22Rv1 (cell line): ENCODE data around the gene PCDH9.

ENCODE experiments used
- H3K27ac ChIP-seq: fragments of 450-650 bp; 2 replicates; pipeline ENCODE4 v1.5.1; 2017
- CTCF ChIP-seq: fragments of 450-650 bp; IDR thresholded peaks from 2 replicates; pipeline ENCODE4 v1.5.1; 2017; ENCODE audit warnings: mild to moderate bottlenecking
- ZFX ChIP-seq: fragments of 450-650 bp; IDR thresholded peaks from 2 replicates; pipeline ENCODE4 v1.6.1; 2017; ENCODE audit warnings: antibody characterized with exemption, borderline replicate concordance

The PCDH9 gene

GRCh38 chr13:67130444-67130843, 99.7 kb downstream of the PCDH9 start:
- H3K27ac ChIP-seq = no peak overlapping the region
- TF ChIP-seq CTCF (no peak), ZFX (no peak)

GRCh38 chr13:67128136-67128535, 102.0 kb downstream of the PCDH9 start:
- H3K27ac ChIP-seq = no peak overlapping the region
- TF ChIP-seq CTCF (no peak), ZFX (no peak)

GRCh38 chr13:67125681-67126080, 104.5 kb downstream of the PCDH9 start:
- H3K27ac ChIP-seq = no peak overlapping the region
- TF ChIP-seq CTCF (no peak), ZFX (no peak)

GRCh38 chr13:67123165-67123564, 107.0 kb downstream of the PCDH9 start:
- no peak overlapping the region for H3K27ac ChIP-seq
- TF ChIP-seq ZFX = no peak
- no peak for TF ChIP-seq CTCF

GRCh38 chr13:67122251-67122650, 107.9 kb downstream of the PCDH9 start:
- no peak overlapping the region for H3K27ac ChIP-seq
- TF ChIP-seq ZFX (no peak), CTCF (no peak)

GRCh38 chr13:67120872-67121531, 109.1 kb downstream of the PCDH9 start:
- no peak for TF ChIP-seq CTCF
- no peak for TF ChIP-seq ZFX
- no peak overlapping the region for H3K27ac ChIP-seq

GRCh38 chr13:67119481-67119894, 110.6 kb downstream of the PCDH9 start:
- TF ChIP-seq CTCF (no peak), ZFX (no peak)
- no peak overlapping the region for H3K27ac ChIP-seq
